H1 (cell line): ENCODE results near the gene SPTSSB. TPM values are rescaled to one million over a fixed set of nuclear protein-coding genes. Genes with fewer than 3 reads are reported as not detected.

ENCODE experiments used
- CBX8 ChIP-seq: fragments of 300-800, 300-1000 bp; sonication (generic); IDR thresholded peaks from 2 replicates; pipeline ENCODE4 v1.7.1; 2016; ENCODE audit warnings: low read depth, low read length, borderline replicate concordance
- CEBPB ChIP-seq: IDR thresholded peaks from 2 replicates; pipeline ENCODE4 v1.6.1; 2012; ENCODE audit warnings: low read depth, low read length
- CHD2 ChIP-seq: IDR thresholded peaks from 2 replicates; pipeline ENCODE4 v1.6.1; 2012; ENCODE audit warnings: low read length, improper control_type of control experiment
- EZH2 ChIP-seq: fragments of 200-600 bp; sonication (generic); IDR thresholded peaks from 2 replicates; pipeline ENCODE4 v1.7.1; 2012; ENCODE audit warnings: low read depth, mild to moderate bottlenecking, moderate library complexity, low read length, inconsistent platforms; ENCODE audit not compliant: severe bottlenecking
- GABPA ChIP-seq: IDR thresholded peaks from 2 replicates; pipeline ENCODE4 v1.6.1; 2011; ENCODE audit warnings: mild to moderate bottlenecking, low read length, moderate library complexity, borderline replicate concordance; ENCODE audit not compliant: insufficient read depth
- HDAC6 ChIP-seq: IDR thresholded peaks from one replicate; pipeline ENCODE4 v1.7.1; 2012; ENCODE audit warnings: low read depth, mild to moderate bottlenecking, inconsistent platforms, low read length, moderate library complexity
- KDM1A ChIP-seq: fragments of 200-600, 300-600 bp; sonication (generic); IDR thresholded peaks from 2 replicates; pipeline ENCODE4 v1.7.1; 2016; ENCODE audit warnings: mild to moderate bottlenecking, low read length, borderline replicate concordance
- KDM5A ChIP-seq: fragments of 200-600 bp; IDR thresholded peaks from 2 replicates; pipeline ENCODE4 v1.7.1; 2012; ENCODE audit warnings: mild to moderate bottlenecking, low read length, inconsistent platforms, mixed read lengths
- NANOG ChIP-seq: IDR thresholded peaks from 2 replicates; pipeline ENCODE4 v1.6.1; 2011; ENCODE audit warnings: low read length, low read depth, mild to moderate bottlenecking, inconsistent platforms; ENCODE audit not compliant: insufficient read depth, poor library complexity, severe bottlenecking
- SIX5 ChIP-seq: IDR thresholded peaks from 2 replicates; pipeline ENCODE4 v1.6.1; 2011; ENCODE audit warnings: mild to moderate bottlenecking, low read depth, low read length
- SP4 ChIP-seq: IDR thresholded peaks from 2 replicates; pipeline ENCODE4 v1.6.1; 2012; ENCODE audit warnings: low read length, inconsistent platforms
- TBP ChIP-seq: IDR thresholded peaks from 2 replicates; pipeline ENCODE4 v1.6.1; 2011; ENCODE audit warnings: low read depth, low read length, improper control_type of control experiment
- ZNF274 ChIP-seq: IDR thresholded peaks from 2 replicates; pipeline ENCODE4 v1.7.0; 2012; ENCODE audit warnings: low read length, borderline replicate concordance; ENCODE audit errors: extremely low read depth
- polyA plus RNA-seq, 7 experiments: library from polyadenylated mRNA; depleted of rRNA in 3 of 7; stranded (reverse) in 5 of 7; unstranded in 2 of 7; fragments of >200 nt in 5 of 7; fragments of 200-250 nt in 2 of 7; gene quantifications; 1 replicate in 5 of 7; 2 replicates in 1 of 7; 4 replicates in 1 of 7; pipeline versions ENCODE4 v1.2.1 to v1.2.3, GENCODE V29; 2011 to 2013; ENCODE audit warnings: missing spikeins in 2 of 7, mixed read lengths in 2 of 7
- total RNA-seq: library from RNA; stranded (reverse); fragmentation: NEBNext Ultra II Directional; extraction: Animal tissue kit (Norgen Biotek cat#: 25700); gene quantifications from 2 replicates; pipeline ENCODE4 v1.2.1, GENCODE V29; 2021

The SPTSSB gene
- total and polyA plus RNA-seq, 2 of the 8 experiments (the other 6 are each of a cell fraction or from before 2014, with no cell fraction given), result 33.4 to 52.5 TPM

- peak; percentile 54; the same call in 1 of the 2 replicates for TF ChIP-seq TBP
- no peak for TF ChIP-seq CBX8
- TF ChIP-seq CEBPB, result no peak
- TF ChIP-seq ZNF274, result no peak
- no peak for TF ChIP-seq GABPA
- TF ChIP-seq KDM1A, result no peak
- TF ChIP-seq EZH2, result no peak
- TF ChIP-seq HDAC6, result no peak
- TF ChIP-seq SIX5, result no peak
- TF ChIP-seq NANOG, result no peak
- TF ChIP-seq SP4, result no peak
- TF ChIP-seq CHD2, result no peak
- TF ChIP-seq KDM5A, result no peak
- TF ChIP-seq, all 59 proteins: peak for 12
Measured at GRCh38 chr3:161372321-161373260, 1.3 kb upstream of the SPTSSB start (continued).
